HuH-7 (cell line): ENCODE results near the gene TLL2.

Source experiments
- DNase-seq: peaks from one replicate; pipeline ENCODE4 v3.0.0; 2011; ENCODE audit warnings: low spot score

Gene TLL2

DNA sequence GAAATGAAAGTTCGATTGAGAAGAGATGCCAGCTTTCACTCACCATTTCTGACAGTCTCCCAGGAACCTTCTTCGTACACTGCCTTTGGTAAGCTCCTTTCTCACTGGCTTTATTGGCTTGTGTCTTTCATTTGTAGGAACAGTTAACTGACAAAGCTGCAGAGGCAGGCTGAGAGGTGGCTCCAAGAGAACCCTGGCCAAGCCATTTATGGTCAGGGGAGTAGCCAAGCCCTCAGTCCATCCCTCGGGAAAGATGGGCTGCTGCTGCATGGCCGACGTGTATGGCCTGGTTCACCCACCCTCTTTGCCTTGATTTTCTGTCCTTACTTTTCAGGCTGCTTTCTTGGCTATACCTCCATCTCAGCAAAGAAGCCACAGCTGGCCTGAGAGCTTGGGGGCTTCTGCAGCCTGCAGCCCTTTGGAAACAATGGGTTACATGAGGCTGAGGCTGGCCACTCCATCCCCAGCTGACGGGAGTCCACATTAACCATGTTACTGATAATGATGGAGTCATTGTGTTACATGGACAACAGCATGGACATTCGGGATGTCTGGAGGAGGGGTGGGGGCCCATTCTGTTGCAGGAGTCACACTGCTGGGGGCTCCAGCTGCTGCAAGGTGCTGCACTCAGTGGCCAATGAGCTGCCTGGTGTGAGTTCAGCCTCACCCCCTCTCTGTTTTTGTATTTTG is 154.7 kb downstream of the TLL2 start, which contains the start of gene OPALIN:
Gene OPALIN, minus strand, starts transcription at position 152 of the 690 bp plus-strand sequence. Its CDS starts 106 bp downstream, at position 46.
- DNase-seq = no peak

DNA sequence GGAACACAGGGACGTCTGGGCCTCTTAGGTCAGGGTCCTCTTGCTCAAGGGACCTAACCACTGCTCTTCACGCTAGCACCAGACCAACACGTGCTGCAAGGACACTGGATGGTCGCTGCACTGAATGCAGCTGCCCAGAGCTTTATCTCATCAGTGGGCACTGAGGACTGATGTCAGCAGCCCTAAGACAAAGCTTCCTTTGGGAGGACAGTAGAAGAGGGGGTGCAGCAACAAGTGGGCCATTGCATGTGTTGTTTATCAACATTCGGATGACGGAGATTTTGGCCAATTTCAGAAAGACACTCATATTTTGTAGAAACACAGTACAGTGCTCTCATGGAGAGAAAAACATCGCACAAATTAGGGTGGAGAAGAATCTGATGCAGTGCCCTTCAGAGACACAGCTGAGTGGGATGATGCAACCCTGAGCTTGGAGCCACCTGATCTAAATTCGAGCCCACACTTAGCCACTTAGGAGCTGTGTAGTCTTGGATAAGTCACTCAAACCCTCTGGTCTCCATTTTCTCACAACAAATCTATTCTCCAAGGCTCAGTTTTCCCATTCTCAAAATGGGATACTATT is 156.6 kb downstream of the TLL2 start:
- no peak for DNase-seq

DNA sequence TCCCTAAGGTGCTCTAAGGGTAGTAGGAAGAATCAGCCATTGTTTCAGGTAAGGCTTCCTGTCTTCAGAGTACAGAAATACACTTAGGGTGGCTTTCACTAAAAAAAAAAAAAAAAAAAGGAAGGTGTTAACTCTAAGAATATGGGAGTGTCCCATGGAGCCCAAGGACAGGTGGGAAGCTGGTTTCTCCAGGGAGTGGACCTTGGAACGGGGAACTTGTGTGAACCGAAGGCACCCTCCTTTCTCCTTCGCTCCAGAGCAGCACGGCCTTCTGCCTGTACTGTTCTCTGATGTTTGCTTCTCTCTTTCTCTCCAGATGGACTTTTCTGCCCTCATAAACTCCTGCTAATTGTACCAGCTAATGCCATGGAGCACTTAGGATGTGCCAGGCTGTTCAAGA is 161.1 kb downstream of the TLL2 start:
- no peak for DNase-seq

DNA sequence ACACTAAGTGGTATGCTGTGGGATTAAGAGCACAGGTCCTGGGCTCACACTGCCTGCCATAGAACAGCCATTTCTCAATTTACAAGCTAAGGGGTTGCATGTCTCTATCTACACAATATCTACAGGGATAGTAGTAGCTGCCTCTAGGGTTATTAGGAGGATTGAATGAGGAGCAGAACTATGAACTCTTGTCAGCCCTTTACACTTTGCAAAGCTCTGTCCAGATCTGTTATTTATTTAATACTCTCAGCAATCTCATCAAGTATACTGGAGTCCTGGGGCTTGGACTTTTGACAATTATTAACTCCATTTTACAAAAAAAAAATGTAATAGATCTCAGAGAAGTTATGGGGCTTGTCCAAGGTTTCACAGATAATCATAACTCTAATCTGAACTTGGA is 161.7 kb downstream of the TLL2 start:
- DNase-seq = no peak

DNA sequence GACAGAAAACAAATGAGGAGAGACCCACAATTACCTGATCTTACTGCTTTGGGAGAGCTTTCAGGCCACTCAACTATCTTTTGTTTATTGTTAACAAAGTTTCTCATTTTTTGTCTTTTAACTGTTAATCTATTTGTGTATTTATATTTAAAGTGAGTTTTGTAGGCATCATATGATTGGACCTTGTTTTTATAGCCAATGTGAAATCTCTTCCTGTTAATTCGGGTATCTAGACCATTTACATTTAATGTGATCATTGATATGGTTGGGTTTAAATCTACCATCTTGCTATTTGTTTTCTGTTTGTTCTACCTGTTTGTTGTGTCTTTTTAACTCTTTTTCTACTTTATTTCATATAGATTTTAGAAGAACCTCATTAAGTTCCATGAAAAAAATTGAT is 167.4 kb downstream of the TLL2 start:
- DNase-seq = no peak

DNA sequence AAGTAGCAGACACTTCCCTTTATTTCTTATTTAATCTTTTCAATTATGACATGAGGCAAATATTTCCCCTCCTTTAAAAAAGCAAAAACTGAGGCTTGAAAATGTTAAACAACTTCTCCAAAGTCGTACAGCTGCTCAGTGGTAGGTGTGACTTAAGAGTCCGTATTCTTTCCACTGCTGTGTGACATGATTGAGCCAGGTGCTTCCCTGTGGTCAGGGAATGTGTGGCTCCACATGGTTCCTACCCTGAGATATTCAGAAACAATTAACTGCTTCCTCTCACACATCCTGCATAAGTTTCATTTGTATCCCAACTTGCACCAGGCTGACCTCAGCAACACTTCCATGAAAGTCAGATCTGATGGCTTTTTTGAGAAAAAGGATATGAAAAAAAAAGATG is 168.5 kb downstream of the TLL2 start:
- DNase-seq = no peak

DNA sequence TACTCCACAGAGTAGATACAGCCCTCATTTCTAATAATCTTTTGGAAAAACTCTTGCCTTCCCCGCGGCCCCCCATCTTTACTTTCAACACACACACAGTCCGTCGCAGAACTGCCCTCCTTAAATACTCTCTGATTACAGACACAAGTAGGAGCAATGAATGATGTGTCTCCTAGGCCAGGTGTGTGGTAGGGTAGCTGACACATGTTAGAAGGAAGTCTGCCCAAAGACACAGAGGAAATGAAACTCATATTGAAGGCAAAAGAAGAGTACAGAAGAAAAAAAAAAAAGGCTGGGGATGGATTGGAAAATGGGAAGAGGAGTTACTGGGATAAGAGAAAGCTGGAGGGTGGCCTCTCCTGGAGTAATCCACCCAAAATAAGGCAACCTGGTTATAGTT is 169.5 kb downstream of the TLL2 start:
- no peak for DNase-seq

DNA sequence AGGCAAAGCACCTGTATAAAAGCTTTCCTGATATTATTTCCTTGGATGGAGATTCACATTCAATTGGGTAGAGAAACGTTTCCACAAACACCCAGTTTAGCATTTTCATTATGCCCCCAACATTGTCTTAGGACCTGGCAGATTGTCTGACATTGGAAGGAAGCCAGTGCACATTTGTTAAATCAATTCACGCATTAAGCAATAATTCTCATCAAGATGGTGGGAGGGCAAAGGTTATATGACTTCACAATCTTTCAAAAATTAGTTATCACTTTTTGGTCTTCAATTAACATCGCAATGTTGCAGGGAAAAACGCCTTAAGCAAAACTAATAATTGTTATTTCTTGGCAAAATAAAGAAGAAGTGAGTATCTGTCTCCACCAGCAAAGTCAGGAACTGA is 171.3 kb downstream of the TLL2 start:
- DNase-seq = no peak

DNA sequence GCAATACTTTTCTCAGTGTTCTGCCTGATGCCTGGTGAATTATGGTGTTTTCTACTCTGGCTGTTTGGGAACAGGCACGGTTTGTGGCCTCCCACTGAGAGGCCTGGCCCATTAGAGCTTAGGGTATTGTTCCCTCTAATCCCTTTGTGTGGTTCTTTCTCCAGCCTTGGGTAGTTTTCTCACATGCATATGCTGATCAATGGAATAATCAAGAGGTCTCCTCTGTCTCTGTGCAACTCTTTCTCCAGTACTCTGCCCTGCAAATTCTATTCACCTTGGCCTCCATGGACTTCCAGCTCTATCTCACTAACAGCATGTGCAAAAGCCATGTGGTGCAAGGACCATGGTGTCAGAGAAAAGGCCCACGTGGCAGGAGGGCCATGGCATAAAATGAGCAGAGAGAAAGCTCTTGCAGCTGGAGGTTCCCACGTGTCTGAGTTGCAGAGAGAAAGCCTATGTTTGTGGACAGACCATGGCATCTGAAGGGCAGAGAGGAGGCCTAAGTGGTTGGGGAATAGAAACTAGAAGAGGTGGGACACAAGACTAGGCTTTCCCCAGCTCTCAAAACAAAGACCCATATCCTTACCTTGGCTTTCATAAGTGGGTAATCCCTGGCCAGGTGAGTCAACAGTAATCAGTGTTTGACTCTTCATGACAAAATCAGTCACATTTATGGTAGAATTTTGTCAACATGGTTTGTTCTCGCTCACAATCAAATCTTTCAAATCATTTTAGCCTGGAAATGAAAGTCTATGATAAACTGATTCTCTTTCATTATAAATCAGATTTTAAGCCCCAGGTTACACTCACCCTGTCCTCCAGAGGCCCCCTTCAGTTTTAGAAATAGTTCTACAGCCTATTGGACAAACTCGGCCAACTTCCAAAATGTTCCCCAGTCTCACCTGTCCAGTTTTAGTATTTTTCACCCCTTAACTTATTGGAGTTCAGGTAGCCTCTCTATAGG is 172.2 kb downstream of the TLL2 start:
- no peak for DNase-seq

DNA sequence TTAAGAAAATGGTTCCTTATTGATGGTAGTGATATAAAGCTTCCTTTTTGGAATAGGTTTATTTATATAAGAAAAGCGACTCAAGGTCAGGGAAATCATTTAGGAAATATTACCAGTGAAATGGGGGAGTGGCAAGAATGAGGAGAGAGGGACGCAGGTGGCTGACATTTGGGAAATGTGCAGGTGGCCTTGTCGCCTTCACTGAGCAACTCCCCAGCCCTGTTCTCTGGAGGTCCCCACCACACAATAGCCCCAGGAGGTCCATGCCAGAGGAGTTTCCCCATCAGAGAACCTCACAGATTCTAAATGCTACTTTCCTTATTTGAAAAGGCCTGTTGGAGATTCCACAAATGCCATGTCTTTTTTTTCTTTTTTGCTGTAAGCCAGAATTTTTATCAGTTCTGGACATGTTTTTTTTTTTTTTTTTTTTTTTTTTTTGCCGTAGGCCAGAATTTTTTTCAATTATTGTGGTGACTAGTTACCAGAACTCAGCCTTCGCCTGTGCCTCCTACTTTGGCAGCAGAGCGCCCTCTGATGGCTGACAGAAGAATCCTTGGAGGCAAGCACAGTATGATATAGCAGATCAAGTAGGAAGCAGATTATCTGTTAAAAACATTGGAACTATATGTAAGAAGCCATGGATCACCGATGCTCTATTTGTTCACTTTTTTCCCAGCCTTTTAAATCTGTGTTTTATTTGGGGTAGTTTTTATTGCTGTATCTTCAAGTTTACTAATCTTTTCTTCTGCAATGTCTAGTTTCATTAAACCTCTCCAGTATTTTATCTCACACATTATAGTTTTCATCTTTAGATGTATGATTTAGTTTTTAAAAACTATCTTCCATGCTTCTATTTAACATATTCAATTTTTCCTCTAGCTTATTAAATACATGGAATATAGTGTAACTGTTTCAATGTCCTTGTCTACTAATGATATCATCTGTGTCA is 173.5 kb downstream of the TLL2 start:
- peak; percentile 37 for DNase-seq

DNA sequence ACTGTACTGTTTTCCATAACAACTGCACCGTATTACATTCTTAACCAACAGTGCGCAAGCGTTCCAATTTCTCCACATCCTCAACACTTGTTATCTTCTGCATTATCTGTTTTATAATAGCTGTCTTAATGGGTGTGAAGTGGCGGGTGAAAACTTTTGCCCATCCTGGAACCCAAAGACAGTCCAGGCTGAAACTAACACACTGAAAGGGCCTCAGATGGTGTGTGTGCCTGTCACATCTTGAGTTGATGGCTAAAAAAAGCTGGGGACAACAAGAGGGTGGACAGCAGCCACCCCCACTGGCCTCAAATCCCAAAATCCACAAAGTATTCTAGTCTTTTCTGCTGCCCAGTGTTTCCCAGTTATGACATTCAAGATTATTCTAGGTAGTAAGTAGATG is 174.3 kb downstream of the TLL2 start:
- no peak for DNase-seq

DNA sequence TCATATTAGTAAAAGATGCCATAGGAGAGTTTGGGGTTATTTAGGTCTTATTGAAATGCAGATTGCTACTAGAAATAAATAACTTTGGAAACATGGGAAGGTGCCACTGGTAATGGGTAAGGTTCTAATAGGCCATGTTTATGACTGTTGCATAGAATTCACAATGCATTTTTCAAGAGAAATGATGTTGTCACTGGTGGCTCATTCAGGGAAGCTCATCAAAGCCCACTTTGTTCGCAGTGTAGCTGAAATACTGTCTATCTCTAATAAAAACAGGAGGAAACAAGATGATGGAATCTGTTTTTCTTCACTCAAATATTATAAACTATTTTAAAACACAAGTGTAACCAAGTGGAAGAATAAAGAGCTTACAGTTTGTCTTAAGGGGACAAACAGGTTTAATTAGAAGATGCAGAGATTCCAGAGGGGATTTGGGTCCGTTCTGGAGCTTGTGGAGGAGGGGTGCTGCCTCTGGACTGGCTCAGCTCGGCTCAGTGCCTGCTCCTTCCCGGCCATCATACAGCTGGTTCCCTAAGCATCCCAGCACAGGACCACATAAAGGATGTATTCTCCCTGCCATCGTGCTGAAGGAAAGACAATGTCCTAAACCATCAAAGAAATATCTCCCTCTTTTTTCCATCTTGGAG is 175.3 kb downstream of the TLL2 start:
- no peak for DNase-seq

DNA sequence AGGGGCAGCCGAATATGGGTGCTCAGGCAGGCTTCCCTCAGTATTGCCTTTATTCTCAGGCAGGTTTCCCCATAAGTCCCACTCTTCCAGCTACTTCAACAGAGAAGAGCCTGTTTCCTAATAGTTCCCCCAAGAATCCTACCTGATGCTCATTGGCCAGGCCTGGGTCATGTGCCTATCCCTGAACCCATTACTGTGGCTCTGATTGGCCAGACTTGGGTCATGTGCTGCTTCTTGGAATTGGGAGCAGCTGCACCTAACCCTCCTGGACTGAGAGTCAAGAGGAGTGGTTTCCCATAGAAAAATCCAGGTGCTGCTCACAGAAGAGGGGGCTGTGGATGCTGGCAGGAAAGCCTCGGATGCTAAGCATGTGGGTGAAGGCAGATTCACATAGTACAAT is 176.6 kb downstream of the TLL2 start:
- no peak for DNase-seq

DNA sequence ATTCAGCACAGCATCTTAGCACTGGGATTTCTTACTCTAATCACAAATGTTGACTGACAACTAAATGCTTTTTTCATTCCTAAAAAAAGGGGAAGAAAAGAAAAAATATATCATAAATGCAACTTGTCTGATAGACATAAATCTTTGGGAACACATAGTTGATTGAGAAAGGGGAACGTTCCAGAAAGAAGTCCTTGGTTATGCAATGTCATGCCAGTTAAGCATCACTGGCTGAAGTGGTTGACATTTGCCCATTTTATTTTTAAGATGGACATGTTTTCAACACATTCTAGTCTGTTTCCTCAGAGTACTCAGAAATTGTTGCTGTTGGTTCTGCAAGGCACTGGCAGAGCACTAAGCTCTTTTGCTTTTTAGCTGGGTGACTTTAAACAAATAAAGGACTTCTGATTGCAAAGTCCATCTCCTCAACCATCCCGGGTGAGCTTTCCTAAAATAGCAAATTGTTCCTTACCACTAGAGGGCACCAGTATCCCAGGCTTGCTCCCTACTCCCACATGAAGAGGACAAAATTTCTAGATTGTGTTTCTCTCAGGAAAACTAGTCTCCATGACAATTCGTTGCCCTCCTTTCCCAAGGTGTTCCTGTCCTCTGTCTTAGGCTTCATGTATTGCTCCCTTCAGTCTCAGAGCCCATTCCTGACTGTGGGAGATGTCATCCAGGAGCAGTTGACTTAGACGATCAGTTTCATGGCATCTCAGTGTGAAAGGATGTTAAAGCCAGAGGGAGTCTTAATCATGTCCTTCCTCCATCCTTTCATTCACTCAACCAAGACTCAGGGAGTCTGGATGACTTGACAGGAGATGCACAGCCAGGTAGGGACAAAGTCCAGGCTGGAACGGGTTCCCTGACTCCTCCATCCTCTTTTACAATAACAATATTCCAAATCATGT is 178.9 kb downstream of the TLL2 start:
- DNase-seq = peak; percentile 54

DNA sequence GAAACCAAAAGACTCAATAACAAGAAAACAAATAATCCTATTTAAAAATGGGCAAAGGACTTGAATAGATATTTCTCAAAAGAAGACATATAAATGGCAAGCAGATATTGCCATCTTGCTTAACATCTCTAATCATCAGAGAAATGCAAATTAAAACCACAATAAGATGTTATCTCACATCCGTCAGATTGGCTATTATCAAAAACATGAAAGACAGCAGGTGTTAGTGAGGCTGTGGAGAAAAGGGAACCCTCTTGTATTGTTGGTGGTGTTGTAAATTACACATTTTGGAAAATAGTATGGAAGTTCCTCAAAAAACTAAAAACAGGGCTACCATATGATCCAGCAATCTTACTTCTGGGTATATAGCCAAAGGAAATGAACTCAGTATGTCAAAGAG is 180.6 kb downstream of the TLL2 start:
- no peak for DNase-seq

DNA sequence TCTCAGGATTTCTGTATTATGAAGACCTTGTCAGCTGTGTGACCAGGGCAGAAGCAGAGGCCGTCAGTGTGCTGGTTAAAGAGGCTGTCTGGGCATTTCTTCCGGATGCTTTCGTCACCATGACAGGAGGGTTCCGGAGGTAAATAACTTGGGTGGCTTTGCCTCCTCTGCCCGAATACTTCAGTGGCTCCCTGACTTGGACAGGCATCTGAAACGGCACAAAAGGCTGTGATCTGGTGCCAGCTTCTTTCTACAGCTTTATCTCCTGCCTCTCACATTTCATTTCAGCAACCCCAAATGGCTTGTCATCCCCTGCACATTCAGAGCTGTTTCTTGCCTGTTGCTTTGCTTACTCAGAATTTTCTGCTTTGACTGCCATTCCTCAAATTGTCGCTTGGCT is 186.3 kb downstream of the TLL2 start:
- DNase-seq = no peak

DNA sequence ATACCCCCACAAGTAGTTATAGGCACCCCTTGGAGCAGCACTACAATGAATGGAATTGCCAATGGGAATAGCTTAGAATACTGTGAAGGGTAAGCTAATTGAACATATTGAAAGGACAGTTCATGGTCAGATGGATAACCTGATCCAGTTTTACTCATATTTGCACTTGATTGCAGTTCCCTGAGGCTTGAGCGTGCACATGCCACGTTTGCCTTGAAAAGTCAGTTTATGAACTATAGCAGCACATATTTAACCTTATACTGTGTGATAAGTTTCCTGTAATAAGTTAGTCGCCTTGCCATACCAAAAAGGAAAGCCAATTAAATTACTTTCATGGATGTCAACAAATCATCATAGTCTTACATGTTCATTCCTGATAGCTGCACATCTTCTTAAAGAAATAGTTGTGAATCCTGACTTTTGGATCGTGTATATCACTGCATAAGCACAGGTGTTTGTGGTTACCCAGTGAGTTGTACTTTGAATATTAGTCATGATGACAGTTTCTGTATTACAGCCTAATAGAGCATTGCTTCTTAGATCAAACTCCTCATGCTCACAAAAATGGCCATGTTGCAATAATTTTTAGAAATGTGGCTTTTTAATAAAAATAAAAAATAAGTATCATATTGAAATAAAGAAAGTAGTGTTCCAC is 187.9 kb downstream of the TLL2 start:
- DNase-seq = no peak

DNA sequence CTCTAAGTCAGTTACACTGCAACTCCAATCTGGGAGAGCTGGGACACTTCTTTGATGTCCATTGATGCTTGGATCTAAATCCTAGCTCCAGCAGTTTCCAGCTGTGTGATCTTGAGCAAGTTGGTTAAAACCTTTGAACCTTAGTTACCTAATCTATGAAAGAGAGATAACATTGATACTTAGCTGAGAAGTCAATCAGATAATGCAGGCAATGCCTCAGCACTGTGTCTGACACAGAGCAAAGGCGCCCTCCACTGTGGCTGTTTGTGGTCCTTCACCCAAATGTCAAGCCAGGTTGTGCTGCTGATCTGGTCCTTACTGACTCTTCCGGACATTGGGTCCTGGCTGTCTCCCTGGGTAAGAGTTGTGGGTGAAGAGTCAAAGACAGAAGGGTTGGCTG is 189.3 kb downstream of the TLL2 start:
- peak; percentile 10 for DNase-seq

DNA sequence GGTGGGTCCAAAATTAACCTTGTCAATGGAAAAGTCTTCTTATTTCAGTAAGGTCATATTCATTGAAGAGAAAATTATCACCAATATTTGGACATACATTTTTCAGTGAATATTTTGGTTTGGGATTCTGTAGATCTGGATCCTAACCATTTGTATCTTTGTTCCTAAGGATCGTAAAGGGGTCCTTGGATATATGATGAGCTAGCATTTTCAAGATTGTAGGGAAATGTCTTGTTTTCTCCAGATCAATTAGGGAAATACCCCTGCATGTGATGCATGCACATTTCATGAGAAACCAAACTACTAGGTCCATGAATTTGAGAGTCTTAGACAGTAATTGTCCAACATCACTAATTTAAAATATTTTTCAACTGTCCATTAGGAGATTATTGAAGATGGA is 191.5 kb downstream of the TLL2 start:
- no peak for DNase-seq

DNA sequence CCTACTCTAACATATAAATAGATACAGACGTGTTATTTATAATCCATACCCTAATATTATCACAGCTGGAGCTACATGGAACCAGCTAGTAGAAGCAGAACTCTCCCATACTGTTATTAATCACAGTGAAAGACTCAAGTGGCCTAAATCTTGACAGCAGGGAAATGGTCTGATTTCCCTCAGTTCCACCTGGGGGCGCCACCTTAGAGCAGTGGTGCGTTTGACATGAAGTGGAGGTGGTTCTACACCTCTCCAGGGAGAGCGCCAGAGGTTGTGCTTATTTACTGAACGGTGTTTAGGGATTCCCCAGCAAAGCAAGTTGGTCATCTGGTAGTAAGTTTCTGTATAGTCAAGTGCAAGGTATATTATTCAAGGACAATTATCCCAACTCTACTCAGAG is 191.9 kb downstream of the TLL2 start:
- no peak for DNase-seq
